ENCODE results near the gene GLP2R.

GLP2R gene

GRCh38 chr17:9830711-9831110 lies 5.0 kb downstream of the GLP2R start:
- Histone ChIP-seq H3K36me3 (no peaks in the 10 kb centered on the region), H3K9me3 (no peaks in the 10 kb centered on the region), H3K4me3 (ENCODE audit: low read depth in 1 of 2, low read length in 1 of 2) (no peak overlapping the region), H3K27ac (no peak overlapping the region), H3K27me3 (peaks cover 31% of the 10 kb centered on the region), H3K4me1 (ENCODE audit: control insufficient read depth in 1 of 2, insufficient read depth in 1 of 2, low read depth in 1 of 2, low read length in 1 of 2) (no peaks in the 10 kb centered on the region)
- TF ChIP-seq CTCF (IDR thresholded peaks at IDR 0.05), result no peak

- no peak for TF ChIP-seq CTCF (IDR thresholded peaks at IDR 0.05)
- Histone ChIP-seq H3K27ac (no peak overlapping the region), H3K36me3 (no peaks in the 10 kb centered on the region), H3K27me3 (peaks cover 31% of the 10 kb centered on the region), H3K4me1 (ENCODE audit: control insufficient read depth in 1 of 2, insufficient read depth in 1 of 2, low read depth in 1 of 2, low read length in 1 of 2) (no peaks in the 10 kb centered on the region), H3K4me3 (ENCODE audit: low read depth in 1 of 2, low read length in 1 of 2) (no peak overlapping the region), H3K9me3 (no peaks in the 10 kb centered on the region)
Measured at GRCh38 chr17:9833922-9834321, 8.2 kb downstream of the GLP2R start.

GRCh38 chr17:9837551-9838471 lies 12.1 kb downstream of the GLP2R start:
- Histone ChIP-seq H3K27ac (no peak overlapping the region), H3K4me3 (ENCODE audit: low read depth in 1 of 2, low read length in 1 of 2) (no peak overlapping the region)
- no peak for TF ChIP-seq CTCF (IDR thresholded peaks at IDR 0.05)

GRCh38 chr17:9839433-9839832 lies 13.7 kb downstream of the GLP2R start:
- no peak overlapping the region for H3K27ac ChIP-seq
- no peaks in the 10 kb centered on the region for H3K4me1 ChIP-seq (ENCODE audit: control insufficient read depth in 1 of 2, insufficient read depth in 1 of 2, low read depth in 1 of 2, low read length in 1 of 2)
- H3K27me3 ChIP-seq, result peaks cover 39% of the 10 kb centered on the region
- TF ChIP-seq CTCF (IDR thresholded peaks at IDR 0.05), result no peak
- no peaks in the 10 kb centered on the region for H3K9me3 ChIP-seq
- H3K4me3 ChIP-seq (ENCODE audit: low read depth in 1 of 2, low read length in 1 of 2), result no peak overlapping the region
- no peaks in the 10 kb centered on the region for H3K36me3 ChIP-seq

More at GRCh38 chr17:9837551-9838471, 12.1 kb downstream of the GLP2R start:
- H3K9me3 ChIP-seq, result no peaks in the 10 kb centered on the region
- H3K36me3 ChIP-seq, result no peaks in the 10 kb centered on the region
- H3K27me3 ChIP-seq, result peaks cover 28% of the 10 kb centered on the region
- no peaks in the 10 kb centered on the region for H3K4me1 ChIP-seq (ENCODE audit: control insufficient read depth in 1 of 2, insufficient read depth in 1 of 2, low read depth in 1 of 2, low read length in 1 of 2)

- H3K36me3 ChIP-seq, result no peaks in the 10 kb centered on the region
- no peak overlapping the region for H3K27ac ChIP-seq
- H3K4me3 ChIP-seq (ENCODE audit: low read depth in 1 of 2, low read length in 1 of 2), result no peak overlapping the region
- H3K4me1 ChIP-seq (ENCODE audit: control insufficient read depth in 1 of 2, insufficient read depth in 1 of 2, low read depth in 1 of 2, low read length in 1 of 2), result no peaks in the 10 kb centered on the region
- no peaks in the 10 kb centered on the region for H3K9me3 ChIP-seq
- H3K27me3 ChIP-seq, result peaks cover 54% of the 10 kb centered on the region
- no peak for TF ChIP-seq CTCF (IDR thresholded peaks at IDR 0.05)
Measured at GRCh38 chr17:9842057-9842758, 16.5 kb downstream of the GLP2R start.
